Measurements from ENCODE around the gene F2R.
"Not testable (repeated sequence)": the region's sequence is repeated elsewhere in the genome, so short reads cannot be mapped to it uniquely, and the experiment has no call there.

Gene F2R

DNA sequence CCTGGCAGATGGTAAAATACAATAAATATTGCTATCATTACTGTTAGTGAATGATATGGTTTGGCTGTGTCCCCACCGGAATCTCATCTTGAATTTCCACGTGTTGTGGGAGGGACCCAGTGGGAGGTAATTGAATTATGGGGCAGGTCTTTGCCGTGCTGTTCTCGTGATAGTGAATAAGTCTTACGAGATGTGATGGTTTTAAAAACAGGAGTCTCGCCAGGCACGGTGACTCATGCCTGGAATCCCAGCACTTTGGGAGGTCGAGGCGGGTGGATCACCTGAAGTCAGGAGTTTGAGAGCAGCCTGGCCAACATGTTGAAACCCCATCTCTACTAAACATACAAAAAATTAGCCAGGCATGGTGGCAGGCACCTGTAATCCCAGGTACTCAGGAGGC lies 45.2 kb downstream of the F2R start:
- DNase-seq: not testable (repeated sequence)

DNA sequence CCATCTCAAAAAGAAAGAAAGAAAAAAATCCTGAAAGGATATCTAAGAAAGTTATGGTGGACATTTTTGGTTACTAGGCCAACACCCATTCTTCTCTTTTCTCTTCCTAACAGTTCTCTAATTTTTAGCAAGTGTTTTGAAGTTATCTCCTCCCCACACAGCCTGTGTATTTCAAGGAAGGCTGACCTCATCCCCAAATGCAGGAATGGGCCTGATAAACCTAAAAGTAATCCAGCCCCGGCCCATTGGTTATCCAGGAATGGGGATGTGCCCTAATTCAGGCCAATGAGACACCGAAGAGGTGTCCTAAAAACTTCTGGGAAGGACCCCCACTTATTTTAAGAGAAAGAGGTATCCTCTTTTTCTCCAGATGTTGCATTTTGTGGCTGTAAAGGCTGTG lies 46.6 kb downstream of the F2R start:
- no peak for DNase-seq

DNA sequence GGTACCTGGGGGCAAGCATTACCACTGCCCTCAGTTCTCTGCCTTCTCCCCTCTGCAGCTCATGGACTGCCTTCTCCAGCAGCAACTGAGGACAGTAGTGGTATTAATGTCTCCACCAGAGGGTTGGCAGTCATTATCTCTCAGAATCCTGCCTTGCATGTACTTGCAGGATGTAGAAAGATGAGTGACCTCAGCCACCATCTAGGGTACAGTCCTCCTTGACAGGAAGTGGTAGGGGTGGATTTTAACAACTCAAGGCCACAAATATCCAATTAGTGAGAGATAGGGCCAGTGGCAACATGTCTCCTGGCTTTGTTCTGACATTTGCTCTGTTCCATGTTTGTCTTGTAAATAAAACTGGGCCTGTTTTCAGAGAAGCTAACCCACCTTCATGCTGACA lies 47.2 kb downstream of the F2R start:
- DNase-seq: no peak

DNA sequence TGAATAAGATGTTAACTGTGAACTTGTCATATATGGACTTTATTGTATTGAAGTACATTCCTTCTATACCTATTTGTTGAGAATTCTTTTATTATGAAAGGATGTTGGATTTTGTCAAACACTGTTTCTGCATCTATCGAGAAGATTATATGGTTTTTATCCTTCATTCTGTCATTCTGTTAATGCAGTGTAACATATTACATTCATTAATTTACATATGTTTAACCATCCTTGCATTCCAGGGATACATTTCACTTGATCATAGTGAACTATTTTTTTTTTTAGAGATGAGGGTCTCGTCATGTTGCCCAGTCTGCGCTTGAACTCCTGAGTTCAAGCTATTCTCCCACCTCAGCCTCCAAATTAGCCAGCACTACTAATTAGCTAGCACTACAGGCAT lies 48.4 kb downstream of the F2R start:
- DNase-seq: no peak

DNA sequence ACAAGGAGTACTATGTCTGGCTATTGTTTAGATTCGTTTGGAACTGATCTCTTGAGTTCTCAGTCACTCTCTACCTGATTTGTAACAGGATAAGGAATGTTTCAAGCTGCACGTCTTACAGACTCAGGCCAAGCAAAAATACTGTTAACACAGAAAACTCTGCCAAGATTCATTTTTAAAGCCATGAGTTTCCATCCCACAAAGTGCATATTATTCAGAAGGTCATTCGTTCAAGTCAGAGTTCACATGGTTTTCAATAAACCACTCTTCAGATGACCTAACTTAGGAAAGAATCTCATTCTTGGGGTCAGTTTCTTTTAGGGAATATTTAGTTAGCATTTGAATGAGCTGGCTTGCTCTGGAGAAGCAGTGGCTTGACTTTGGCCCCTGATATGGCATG lies 49.3 kb downstream of the F2R start:
- DNase-seq: peak; percentile 72

DNA sequence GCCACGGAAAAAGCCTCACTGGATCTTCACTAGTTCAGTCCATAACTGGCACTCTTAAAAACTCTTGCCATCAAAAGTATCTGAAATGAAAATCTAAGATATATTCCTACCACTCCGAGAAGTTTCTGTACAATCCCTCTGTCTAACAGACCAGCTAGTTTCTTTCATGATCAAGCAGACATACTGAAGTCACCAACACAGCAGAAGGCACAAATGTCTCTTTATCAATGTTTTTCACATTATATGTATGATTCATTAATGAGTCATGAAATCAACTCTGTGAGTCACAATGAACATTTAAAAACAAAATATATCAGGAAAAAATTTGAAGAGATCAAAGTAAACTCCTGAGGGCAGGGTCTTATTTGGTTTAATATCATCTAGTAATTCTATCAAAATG lies 50.8 kb downstream of the F2R start:
- DNase-seq: peak; percentile 58

DNA sequence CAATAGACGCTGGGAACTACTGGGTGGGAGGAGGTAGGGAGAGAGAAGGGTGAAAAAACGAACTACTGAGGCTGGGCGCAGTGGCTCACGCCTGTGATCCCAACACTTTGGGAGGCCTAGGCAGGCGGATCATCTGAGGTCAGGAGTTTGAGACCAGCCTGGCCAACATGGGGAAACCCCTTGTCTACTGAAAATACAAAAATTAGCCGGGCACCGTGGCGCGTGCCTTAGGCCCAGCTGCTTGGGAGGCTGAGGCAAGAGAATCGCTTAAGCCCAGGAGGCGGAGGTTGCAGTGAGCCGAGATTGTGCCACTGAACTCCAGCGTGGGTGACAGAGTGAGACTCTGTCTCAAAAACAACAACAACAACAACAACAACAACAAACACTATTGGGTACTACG lies 55.1 kb downstream of the F2R start:
- not testable (repeated sequence) for DNase-seq

DNA sequence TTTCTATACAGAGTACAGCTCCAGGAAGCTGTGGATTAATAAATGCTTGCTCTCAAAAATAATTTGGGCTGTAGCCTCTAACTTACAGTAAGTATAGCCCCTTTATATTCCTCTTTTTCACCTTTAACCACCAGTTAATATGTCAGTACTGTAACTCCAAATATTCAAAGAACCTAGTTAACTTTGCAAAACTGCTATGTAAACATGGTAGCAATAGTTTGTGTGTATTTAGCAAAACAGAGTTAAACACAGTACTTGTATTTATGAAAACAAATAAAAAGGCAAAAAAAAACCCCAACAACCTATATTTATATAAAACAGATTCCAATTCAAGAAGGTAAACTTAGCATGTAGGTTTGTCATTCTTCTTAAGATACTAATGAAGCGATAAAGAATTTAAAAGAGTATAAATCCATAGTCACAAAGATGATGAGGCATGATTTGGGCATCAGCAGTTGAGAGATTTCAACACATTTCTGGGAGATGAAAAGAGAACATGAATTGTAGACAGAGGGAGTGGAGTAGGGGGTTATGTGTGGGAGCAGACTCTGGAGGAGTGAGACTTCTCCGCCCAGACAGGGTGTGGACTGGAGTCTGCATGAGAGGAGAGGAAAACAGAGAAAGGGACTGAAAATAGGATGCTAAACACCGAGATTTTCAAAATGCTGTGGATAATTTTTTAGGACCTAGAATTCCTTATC lies 55.9 kb downstream of the F2R start:
- peak; percentile 69 for DNase-seq

DNA sequence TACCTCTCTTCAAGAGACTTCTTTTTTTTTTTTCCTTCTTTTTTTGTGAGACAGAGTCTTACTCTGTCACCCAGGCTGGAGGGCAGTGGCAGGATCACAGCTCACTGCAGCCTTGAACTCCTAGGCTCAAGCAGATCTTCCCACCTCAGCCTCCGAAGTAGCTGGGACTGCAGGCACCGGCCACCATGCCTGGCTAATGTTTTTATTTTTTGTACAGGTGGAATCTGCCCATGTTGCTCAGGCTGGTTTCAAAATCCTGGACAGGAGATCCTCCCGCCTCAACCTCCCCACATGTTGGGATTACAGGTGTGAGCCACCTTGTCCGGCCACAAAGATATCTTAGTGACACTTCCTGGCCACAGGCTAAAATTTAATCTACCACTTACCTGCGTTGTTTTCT lies 60.0 kb downstream of the F2R start:
- DNase-seq: no peak

DNA sequence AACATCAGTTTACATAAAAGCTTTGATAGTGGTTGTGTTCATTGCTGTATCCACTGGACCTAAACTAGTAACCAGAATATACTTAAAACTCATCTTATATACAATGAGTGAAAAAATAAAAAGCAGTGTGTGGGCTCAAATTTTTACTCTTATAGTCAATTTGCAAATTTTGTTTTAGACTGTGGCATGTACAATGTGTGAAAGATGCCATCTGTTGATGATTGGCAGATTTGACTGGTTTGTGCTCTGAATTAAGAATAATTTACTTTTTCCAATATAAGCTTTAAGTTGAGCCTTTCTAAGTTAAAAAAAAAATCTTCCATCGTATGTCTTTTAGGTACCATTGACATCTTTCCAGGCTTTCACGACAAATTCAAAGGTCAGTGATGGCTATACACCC lies 60.5 kb downstream of the F2R start:
- DNase-seq: no peak

DNA sequence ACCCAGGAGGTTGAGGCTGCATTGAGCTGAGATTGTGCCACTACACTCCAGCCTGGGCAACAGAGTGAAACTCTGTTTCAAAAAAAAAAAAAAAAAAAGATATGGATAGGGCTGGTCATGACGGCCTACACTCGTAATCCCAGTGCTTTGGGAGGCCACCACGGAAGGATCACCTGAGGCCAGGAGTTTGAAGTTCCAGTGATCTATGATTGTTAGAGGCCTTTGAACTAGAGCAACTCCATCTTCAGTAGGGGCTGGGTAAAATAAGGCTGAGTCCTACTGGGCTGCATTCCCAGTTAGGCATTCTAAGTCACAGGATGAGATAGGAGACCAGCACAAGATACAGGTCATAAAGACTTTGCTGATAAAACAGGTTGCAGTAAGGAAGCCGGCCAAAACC lies 64.7 kb downstream of the F2R start:
- not testable (repeated sequence) for DNase-seq

DNA sequence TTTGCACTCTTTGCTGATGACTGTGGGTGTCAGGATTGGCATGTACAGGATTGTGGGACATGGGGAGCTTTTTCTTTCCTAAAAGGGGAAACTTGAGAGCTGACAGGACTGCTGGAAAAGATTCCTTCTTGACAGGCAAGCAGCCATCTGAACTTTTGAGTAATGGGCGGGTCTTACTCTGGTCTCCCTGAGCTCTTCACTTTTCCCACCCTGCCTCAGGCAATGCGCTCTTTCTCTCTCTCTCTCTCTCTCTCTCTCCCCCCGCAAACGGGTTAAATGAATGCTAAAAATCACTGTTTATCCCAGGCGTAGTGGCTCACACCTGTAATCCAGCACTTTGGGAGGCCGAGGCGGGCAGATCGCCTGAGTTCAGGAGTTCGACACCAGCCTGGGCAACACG lies 65.8 kb downstream of the F2R start:
- DNase-seq: no peak

DNA sequence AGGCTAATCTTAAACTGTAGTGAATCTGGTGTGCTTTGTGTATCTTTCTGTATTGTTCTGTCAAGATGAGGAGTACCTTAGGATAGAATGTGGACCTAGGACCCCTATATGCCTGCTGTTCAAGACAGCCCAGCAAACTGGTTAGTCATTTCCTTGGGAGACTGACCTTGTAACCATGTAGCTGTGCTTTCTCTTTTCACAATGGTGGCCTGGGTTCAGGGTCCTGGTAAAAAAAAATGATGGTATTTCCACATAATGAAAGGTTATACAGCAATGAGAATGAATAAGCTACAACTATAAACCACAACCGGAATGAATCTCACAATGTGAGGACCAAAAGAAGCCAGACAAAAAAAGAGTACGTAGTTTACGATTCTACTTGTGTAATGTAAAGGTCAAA lies 66.5 kb downstream of the F2R start:
- DNase-seq: peak; percentile 4
